Measurements from ENCODE around the gene ZKSCAN3. TPM values are rescaled to one million over a fixed set of nuclear protein-coding genes. Genes with fewer than 3 reads are reported as not detected.
"Not testable (repeated sequence)": the region's sequence is repeated elsewhere in the genome, so short reads cannot be mapped to it uniquely, and the experiment has no call there.

The ZKSCAN3 gene
- polyA plus RNA-seq, 12 donors, result 5.2 to 8.8 (median 7.5) TPM; not detected in 1

DNA sequence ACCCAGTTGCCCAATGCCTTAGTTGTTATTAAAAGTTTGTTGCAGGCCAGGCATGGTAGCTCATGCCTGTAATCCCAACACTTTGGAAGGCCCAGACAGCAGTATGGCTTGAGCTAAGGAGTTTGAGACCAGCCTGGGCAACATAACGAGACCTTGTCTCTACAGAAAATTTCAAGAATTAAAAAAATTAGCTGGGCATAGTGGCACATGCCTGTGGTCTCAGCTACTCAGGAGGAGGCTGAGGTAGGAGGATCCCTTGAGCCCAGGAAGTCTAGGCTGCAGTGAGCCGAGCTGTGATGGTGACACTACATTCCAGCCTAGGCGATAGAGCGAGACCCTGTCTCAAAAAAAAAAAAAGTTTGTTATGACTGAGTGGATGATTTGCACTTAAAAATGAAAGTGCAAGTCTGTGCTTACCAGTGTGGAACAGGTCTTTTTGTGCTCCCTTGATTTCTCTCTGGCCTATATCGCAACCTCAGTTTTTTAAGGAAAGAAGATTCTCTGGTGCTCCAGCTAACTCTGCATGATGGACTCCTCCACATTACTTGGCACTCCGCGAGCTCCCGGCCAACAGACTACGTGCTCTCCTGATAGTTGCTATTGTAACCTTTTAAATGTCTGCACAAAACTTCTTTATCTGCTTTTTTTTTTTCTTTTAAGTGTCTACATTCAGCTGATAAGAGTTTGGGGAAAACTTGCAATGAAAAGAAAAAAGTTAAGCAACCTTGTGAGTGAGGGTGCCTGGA is 22.1 kb downstream of the ZKSCAN3 start:
- no peak for DNase-seq

DNA sequence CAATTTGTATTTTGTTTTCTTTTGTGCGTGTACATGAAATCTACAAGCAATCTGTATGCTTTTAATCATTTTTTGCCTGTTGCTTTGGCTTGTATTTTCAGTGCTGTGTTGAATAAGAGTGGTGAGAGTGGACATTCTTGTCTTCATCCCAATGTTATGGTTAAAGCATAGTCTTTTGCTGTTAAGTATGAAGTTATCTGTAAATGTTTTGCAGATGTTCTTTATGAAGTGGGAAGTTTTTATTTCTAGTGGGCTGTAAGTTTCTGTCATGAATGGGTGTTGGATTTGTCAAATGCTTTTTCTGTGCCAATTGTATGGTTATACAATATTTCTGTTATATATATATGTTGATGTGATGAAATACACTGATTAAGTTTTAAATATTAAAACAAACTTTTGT is 24.2 kb downstream of the ZKSCAN3 start:
- DNase-seq, result no peak

DNA sequence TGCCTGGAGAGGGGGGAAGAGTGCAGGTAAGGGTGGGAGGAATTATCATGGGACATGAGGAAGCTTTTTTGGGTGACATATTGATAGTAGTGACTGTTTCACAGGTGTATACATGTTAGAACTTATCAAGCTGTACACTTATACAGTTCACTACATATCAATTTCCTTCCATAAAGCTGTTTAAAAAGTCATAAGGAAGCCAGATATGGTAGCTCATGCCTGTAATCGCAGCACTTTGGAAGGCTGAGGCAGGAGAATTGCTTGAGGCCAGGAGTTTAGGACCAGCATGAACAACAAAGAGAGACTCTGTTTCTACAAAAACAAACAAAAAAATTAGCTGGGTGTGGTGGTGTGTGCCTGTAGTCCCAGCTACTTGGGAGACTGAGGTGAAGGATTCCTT is 28.1 kb downstream of the ZKSCAN3 start:
- no peak for DNase-seq

DNA sequence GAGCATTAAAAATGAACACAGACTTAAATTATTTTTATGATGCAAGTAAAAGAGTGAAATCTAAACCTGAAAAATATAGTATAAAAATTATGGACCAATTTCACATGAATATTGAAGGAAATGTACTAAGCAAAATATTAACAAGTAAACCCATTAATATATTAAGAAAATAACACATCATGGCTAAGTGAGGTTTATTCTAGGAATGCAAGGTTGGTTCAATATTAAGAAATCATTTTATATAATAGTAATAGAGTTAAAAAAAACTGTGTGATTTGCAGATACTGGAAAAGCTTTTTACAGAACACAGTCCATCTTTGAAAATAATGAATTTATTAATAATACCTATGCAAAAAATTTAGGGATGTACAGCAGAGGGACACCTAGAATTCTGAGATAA is 28.9 kb downstream of the ZKSCAN3 start:
- no peak for DNase-seq

DNA sequence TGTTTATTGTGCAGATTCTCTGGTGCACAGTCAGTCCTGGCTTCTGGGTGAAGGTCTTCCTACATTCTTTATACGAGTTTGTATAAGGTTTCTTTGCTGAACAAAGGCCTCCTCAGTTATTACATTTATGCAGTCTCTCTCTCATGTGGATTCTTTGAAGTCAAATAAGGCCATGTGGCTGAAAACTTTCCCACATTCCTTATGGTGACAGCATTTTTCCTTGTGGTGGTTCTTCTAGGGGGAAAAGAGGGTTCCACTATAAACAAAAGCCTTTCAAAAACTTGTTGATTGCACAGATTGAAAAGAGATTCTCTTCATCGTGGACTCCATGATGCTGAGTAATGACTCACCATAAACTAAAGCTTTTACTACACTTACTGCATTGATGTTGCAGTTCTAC is 30.6 kb downstream of the ZKSCAN3 start:
- no peak for DNase-seq

DNA sequence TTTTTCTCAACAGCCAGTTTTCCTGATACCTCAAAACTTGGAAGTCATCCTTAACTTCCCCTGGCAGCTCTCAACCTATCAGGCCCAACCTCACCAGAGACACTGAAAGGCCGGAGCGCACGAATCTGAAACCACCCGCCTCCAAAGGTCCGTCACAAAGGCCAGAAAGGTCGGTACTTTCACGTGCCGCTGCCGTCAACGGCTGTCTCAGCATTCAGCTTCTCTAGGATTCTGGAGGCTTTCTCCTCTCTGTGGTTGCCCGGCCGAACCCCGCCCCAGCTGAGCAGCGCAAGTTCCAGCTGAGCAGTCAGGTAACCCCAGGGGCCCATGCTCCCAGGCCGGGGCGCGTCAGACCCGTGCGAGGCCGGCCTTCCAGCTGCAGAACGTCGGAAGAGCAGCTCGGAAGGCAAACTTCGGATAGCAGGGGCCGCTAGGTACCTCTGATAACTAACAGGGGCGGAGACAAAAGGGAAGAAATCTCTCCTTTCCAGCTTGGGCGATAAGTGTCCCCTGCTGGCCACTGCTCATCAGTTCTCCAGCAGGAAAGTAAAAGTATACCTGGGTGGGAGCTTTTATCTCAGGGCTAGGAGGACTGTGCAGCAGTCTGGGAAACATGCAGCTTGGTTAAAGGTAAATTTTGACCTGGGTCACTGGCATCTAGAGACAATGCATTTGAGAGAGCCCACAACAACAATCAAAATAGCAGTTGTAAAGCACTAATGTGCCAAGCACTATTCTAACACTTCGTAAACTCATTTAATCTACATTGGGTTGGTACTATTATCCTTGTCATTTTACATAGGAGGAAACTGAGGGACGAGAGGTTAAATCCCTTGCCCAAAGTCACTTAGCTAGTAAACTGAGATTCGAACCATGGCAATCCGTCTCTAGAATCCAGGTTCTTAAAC is 33.7 kb downstream of the ZKSCAN3 start:
- peak; percentile 74 for DNase-seq

DNA sequence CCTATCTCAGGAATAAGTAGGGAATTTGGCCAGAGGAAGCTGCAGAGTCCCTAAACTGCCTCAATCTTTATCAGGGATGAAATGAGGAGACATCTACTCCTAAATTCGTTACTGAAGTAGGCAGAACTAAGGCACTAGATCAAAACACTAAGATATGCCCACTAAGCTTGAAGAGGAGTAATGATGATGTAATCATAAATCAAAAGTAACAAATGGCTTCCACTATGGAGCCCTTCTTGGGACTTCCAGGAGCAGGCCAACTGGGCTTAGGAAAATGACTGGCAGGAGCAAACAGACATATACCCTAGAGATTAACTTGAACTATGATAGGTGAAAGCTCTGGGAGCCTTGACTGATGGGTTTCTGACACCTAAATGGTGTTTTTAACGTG is 34.4 kb downstream of the ZKSCAN3 start:
- no peak for DNase-seq

DNA sequence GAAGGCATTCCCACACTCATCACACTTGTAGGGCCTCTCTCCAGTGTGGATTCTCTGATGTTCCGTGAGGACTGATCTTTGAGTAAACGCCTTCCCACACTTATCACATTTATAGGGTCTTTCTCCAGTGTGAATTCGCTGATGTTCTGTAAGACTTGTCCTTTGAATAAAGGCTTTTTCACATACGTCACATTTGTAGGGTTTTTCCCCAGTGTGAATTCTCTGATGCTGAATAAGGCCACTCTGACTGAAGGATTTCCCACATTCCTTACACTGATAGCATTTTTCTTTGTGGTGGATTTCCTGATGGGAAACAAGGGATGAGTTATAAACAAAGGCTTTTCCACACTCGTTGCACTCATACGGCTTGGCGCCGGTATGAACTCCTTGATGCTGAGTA is 40.9 kb downstream of the ZKSCAN3 start:
- no peak for DNase-seq

DNA sequence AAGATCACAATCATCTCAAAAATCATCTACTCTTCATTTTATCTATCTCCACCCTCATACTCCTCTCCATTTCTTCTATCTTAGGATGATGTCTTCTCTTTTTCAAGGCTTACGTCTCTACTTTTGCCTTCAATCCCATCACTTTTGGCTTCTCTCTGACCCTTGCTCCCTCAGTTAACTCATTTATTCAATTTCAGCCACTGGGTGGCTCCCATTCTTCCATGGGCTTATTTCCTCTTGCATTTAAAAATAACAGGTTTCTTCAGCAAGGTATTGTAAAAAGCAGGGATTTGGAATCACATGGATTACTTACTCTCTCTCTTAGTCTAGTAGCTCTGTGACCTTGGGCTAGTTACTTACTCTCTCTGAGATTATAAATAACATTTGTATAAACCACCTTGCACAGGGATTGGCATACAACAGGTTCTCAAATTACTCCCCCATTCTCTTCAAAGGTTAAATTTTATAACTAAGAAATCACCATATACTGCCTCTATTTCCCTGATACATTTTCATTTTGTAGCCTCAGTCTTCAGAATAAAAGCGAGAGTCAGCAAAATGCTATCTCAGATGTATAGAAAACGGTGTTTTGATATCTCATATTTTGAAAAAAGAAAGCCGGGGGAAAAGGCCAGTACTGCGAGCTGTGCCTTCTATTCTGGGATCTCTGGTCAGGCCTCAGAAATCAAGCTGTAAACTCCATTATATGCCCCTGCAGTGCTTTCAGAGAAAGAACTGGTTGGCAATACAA is 44.3 kb downstream of the ZKSCAN3 start:
- no peak for DNase-seq

DNA sequence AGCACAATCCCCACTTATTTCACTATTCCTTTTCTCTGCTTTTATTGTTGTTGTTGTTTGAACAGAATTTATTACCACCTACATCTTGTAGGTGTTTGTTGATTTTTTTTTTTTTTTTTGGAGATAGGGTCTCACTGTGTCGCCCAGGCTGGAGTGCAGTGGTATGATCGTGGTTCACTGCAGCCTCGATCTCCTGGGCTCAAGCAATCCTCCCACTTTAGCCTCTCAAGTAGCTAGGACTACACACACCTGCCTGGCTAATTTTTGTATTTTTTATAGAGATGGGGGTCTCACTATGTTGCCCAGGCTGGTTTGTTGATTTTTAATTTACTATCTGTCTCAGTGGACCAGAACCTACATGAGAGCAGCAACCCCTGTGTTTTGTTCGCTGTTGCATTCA is 46.2 kb downstream of the ZKSCAN3 start:
- DNase-seq, result no peak

DNA sequence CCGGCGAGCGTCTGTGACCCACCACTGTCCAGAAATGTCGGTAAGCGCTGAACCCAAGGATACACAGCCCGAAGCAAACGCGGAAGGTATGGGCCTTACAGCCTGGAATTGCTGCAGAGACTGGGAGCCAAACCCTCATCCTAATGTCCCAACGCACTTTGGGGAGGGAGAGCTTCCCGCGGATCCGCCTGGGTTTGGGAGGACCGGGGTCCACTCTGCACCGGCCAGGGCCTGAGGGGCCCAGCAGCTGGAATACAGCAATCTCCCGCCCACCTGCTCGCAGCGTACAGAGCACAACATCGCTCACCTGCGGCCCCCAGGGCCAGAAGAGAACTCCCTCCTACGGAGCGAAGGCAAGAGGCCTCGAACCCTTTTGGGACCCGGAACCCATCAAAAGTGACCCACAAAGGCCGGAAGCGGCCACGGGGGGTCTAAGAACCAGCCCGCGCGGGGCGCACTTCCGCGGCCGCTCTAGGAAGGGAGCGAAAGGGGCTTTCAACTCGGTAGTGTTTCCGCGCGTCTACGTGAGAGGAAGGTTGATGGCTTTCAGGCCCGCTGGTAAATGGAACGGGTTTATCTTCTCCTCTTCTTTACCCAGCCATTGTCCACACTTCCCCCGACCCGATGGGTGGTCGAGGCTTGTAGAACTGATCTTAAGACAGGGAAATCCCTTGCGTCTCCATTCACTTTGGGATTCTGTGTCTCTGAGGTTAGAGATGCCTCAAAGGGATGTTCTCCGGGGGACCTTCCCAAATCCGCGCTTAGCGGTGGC is 49.8 kb downstream of the ZKSCAN3 start, which contains the start of gene ZSCAN12:
Gene ZSCAN12 (minus strand): TSS at position 398 of the 772 bp plus-strand sequence. CDS start 1,342 bp downstream, outside the sequence.
- DNase-seq, result peak; percentile 88

DNA sequence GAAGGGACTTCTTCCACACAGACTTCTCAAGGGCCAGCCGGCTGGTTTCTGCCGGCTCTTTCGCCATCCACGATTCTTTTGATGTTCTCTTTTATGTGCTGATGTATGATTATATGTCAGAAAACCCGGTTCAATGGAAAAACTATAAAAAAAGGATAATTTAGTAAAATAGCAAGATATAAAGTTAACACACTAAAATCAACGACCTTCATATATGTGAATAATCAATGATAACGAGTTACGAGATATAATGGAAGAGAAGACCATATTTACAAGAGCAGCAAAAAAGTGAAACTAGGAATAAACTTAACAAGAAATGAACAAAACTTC is 50.3 kb downstream of the ZKSCAN3 start:
- DNase-seq, result peak; percentile 3

DNA sequence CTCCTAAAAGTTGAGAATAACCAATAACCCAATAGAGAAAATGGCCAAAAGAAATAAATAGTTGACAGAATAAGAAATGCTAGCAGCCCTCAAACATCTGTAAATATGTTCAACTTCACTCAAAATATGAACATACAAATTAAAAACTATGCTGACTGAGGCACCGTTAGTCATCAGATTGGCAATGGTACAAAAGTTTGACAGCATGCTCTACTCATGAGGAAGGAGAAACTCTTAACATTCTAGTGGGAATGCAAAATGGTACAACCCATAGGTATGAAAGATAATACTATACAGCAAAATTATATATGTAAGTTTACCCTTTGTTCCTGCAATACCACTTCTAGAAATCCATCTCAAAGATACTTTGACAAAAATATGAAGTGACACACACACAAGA is 51.4 kb downstream of the ZKSCAN3 start:
- DNase-seq, result no peak

DNA sequence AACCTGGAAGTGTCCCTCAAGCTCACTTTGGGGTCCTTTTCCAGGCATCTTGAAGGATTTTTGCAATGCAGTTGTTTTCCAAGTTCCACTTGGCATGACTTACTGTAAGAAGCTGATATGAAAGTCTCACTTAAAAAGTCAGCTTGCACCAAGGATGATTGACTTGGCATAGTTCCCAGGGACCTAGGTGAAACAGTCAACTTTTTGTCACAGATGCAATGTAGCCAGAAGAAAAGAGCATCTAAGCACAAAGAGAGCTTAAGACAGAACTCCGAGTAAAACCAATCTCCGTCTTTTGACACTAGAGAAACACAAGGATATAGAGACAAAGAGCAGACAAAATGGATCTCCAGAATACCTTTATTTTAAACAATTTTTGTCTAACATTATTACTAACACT is 52.5 kb downstream of the ZKSCAN3 start:
- no peak for DNase-seq

DNA sequence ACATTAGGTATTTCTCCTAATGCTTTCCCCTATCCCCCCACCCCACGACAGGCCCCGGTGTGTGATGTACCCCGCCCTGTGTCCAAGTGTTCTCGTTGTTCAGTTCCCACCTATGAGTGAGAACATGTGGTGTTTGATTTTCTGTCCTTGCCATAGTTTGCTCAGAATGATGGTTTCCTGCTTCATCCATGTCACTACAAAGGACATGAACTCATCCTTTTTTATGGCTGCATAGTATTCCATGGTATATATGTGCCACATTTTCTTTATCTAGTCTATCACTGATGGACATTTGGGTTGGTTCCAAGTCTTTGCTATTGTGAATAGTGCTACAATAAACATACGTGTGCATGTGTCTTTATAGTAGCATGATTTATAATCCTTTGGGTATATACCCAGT is 54.2 kb downstream of the ZKSCAN3 start:
- DNase-seq, result not testable (repeated sequence)

DNA sequence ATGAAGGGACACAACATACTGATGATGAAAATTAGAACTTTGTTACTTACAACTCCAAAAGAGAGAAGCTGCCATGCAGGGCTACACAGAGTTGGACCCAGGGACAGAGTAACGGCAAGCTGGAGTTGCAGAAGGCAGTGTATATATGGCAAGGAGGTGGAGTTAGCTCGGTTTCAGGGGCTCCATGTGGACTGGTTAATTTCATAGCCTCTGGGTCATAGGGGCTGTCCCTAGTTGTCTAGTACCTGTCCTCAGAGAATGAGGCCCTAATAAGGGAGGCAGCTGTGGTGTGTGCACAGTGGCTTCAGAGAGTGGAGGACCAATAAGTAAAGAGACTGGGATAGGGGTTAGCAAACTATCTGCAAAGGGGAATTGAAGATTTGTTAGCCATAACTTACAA is 57.7 kb downstream of the ZKSCAN3 start:
- DNase-seq, result no peak

DNA sequence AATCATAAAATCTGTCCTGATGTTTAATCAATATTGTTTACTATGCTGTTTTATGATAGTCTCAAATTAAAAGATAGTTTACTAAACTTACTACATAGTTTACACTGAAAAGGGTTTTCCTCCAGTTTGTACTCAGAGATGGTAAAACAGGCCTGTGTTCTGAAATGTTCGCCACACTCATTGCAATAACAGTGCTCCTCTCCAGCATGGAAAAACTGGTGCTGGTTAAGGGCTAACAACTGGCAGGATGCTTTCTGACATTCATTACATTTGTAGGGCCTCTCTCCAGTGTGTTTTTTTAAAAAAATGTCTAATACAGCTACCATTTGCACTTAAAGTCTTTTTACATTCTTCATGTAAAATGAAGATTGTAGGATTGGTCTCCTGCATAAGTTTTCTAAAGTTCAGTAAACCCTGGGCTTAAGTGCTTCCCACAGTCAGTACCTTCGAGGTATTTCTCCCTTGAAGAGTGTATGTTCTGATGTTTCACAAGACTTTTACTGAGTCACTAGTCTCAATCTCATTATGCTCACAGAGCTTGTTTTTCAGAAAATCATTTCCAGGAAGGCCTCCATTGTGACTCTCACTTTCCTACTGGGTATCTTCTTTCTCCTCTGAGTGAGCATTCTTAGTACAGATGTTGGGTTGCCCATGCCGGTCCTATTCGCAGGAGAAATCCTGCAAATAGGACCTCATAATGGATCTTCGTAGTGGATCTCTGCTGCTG is 58.5 kb downstream of the ZKSCAN3 start:
- no peak for DNase-seq

DNA sequence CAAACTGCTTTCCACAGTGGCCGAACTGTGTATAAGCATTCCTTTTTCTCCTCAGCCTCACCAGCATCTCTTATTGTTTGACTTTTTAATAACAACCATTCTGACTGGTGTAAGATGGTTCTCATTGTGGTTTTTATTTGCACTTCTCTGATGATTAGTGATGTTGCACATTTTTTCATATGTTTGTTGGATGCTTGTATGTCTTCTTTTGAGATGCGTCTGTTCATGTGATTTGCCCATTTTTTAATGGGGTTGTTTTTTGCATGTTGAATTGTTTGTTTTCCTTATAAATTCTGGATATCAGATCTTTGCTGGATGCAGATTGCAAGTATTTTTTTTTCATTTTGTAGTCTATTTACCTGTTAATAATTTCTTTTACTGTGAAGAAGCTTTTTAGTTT is 61.0 kb downstream of the ZKSCAN3 start:
- no peak for DNase-seq

DNA sequence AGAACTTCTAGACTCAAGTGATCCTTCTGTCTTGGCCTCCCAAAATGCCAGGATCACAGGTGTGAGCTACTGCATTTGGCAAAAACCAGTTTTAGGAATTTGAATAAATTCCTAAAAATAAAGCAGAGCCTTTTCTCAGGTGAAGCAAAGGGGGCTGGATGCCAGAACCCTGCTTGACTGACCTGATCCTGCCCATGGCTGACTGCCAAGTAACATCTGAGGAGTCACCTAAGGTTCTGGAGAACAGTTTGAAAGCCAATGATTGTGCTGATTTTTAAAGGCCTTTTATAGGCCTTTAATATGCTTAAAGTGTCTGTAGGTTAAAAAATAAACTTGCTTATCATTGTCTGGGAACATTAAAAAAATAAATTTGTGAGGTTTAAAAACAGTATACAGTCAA is 63.9 kb downstream of the ZKSCAN3 start:
- DNase-seq, result no peak

Data from muscle of arm (tissue), 12 donors.